Panc1 (cell line): ENCODE results near the gene OR51E1. TPM values are rescaled to one million over a fixed set of nuclear protein-coding genes. Genes with fewer than 3 reads are reported as not detected.

Source experiments
- ATAC-seq: fragments of 200-7000 bp; cut with Tn5 transposase; 2 replicates; pipeline ENCODE4 v1.9.1; 2020; ENCODE audit warnings: mild to moderate bottlenecking, moderate library complexity
- BruUV-seq: library from RNA; stranded (reverse); fragments of 400-500 nt; replicated peaks from 2 replicates; lab custom pipeline; 2021; lab: Mats Ljungman, UMichigan
- CTCF ChIA-PET: fragments of 300-600 bp; sonication (Branson Sonifier 250); formaldehyde crosslinking; loops from one replicate; lab custom pipeline; 2022; ENCODE audit warnings: antibody characterized with exemption; lab: Charles Lee
- POLR2A ChIA-PET: fragments of 300-600 bp; sonication (Branson Sonifier 250); formaldehyde crosslinking; loops from one replicate; lab custom pipeline; 2022; ENCODE audit warnings: antibody characterized with exemption; lab: Charles Lee
- DNase-seq: peaks from one replicate; pipeline ENCODE4 v3.0.0-alpha.2; 2010; ENCODE audit warnings: low read depth, low spot score
- H3K27ac ChIP-seq: 2 replicates; pipeline ENCODE4 v1.5.1; 2011; ENCODE audit warnings: mild to moderate bottlenecking, low read length, inconsistent platforms
- H3K27me3 ChIP-seq: fragments of 200-500 bp; sonication (Bioruptor generic); 2 replicates; pipeline ENCODE4 v1.6.0; 2014; ENCODE audit warnings: low read length, inconsistent platforms; ENCODE audit not compliant: control insufficient read depth, insufficient read depth
- H3K36me3 ChIP-seq: fragments of 200-500 bp; sonication (Bioruptor generic); 2 replicates; pipeline ENCODE4 v1.5.1; 2014; ENCODE audit warnings: inconsistent platforms, mild to moderate bottlenecking, low read length, moderate library complexity; ENCODE audit not compliant: control insufficient read depth, insufficient read depth
- H3K4me1 ChIP-seq: 2 replicates; pipeline ENCODE4 v1.5.1; 2011; ENCODE audit warnings: inconsistent platforms, mild to moderate bottlenecking, low read length, moderate library complexity; ENCODE audit not compliant: control insufficient read depth, insufficient read depth
- H3K4me3 ChIP-seq, 2 experiments: 2 replicates each; pipeline ENCODE4 v1.5.1; 2011 to 2012; ENCODE audit warnings: low read depth in 2 of 2, low read length in 2 of 2, mild to moderate bottlenecking in 2 of 2, inconsistent platforms in 1 of 2, moderate library complexity in 1 of 2
- H3K9me3 ChIP-seq: fragments of 200-500 bp; sonication (Bioruptor generic); 2 replicates; pipeline ENCODE4 v1.5.1; 2014; ENCODE audit warnings: low read depth, mild to moderate bottlenecking, inconsistent platforms, low read length, moderate library complexity; ENCODE audit not compliant: control insufficient read depth, insufficient read depth
- CTCF ChIP-seq: fragments of 450-650 bp; IDR thresholded peaks from 2 replicates; pipeline ENCODE4 v1.5.1; 2017; ENCODE audit warnings: mild to moderate bottlenecking
- POLR2AphosphoS5 ChIP-seq: IDR thresholded peaks from 2 replicates; pipeline ENCODE4 v1.6.1; 2012; ENCODE audit warnings: mild to moderate bottlenecking, low read depth, low read length, moderate library complexity
- REST ChIP-seq, 2 experiments: IDR thresholded peaks; 2 replicates each; pipeline ENCODE4 v1.6.1; 2011 to 2012; ENCODE audit warnings: low read depth in 2 of 2, control low read depth in 1 of 2, low read length in 1 of 2, mild to moderate bottlenecking in 1 of 2, moderate library complexity in 1 of 2; ENCODE audit not compliant: insufficient read depth in 1 of 2
- SIN3A ChIP-seq: IDR thresholded peaks from 2 replicates; pipeline ENCODE4 v1.6.1; 2012; ENCODE audit warnings: low read depth, mild to moderate bottlenecking, low read length, moderate library complexity, borderline replicate concordance; ENCODE audit not compliant: insufficient read depth
- TCF7L2 ChIP-seq: IDR thresholded peaks from 2 replicates; pipeline ENCODE4 v1.6.1; 2011; ENCODE audit warnings: mild to moderate bottlenecking, low read depth, low read length, inconsistent platforms
- in situ Hi-C: cut with HindIII; loops from 2 replicates; pipeline ENCODE4 v1.10.0; 2016; ENCODE audit warnings: low sequenced_read_pairs, low pct_unique_long_range_greater_than_20kb
- intact Hi-C: fragments of 100-400 bp; cut with micrococcal nuclease; formaldehyde crosslinking; loops from one replicate; pipeline ENCODE4 v1.10.0; 2022; ENCODE audit not compliant: unreplicated experiment
- total RNA-seq: library from RNA; stranded (reverse); gene quantifications from one replicate; pipeline ENCODE4 v1.2.1, GENCODE V29; 2021; ENCODE audit not compliant: unreplicated experiment

The OR51E1 gene
- total RNA-seq, 1 experiment from 2014 or later, result not detected

GRCh38 chr11:4658629-4659445 is 15.1 kb downstream of the OR51E1 start:
- TF ChIP-seq CTCF (no peak), REST (IDR thresholded peaks at IDR 0.05; ENCODE audit: insufficient read depth in 1 of 2, low read depth in 2 of 2, low read length in 1 of 2) (no peak), SIN3A (no peak), POLR2AphosphoS5 (no peak), TCF7L2 (no peak)
- BruUV-seq, result no TSS peak
- Histone ChIP-seq H3K27me3 (peaks cover 6% of the 10 kb centered on the region; the same call in 1 of the 2 replicates), H3K27ac (no peak overlapping the region), H3K9me3 (no peaks in the 10 kb centered on the region), H3K36me3 (no peaks in the 10 kb centered on the region), H3K4me1 (no peaks in the 10 kb centered on the region), H3K4me3 (no peak overlapping the region)
- intact Hi-C loops, result no loop called here
- CTCF ChIA-PET, result no interaction called here
- DNase-seq, result no peak
- POLR2A ChIA-PET, result no interaction called here
- no peak for ATAC-seq
- in situ Hi-C loops, result no loop called here

- H3K27ac ChIP-seq, result no peak overlapping the region
- ATAC-seq (no peak), DNase-seq (no peak)
- in situ Hi-C loops (no loop called here), intact Hi-C loops (no loop called here)
- ChIA-PET POLR2A (no interaction called here), CTCF (no interaction called here)
- no peaks in the 10 kb centered on the region for H3K4me1 ChIP-seq
- no peak for TF ChIP-seq REST (IDR thresholded peaks at IDR 0.05; ENCODE audit: insufficient read depth in 1 of 2, low read depth in 2 of 2, low read length in 1 of 2)
- no peak for TF ChIP-seq TCF7L2
- no peak for TF ChIP-seq SIN3A
- no peak for TF ChIP-seq POLR2AphosphoS5
- TF ChIP-seq CTCF, result no peak
- H3K9me3 ChIP-seq, result no peaks in the 10 kb centered on the region
- H3K27me3 ChIP-seq, result peaks cover 17% of the 10 kb centered on the region
- no TSS peak for BruUV-seq
- H3K4me3 ChIP-seq, result no peak overlapping the region
- no peaks in the 10 kb centered on the region for H3K36me3 ChIP-seq
Measured at GRCh38 chr11:4662876-4663275, 19.1 kb downstream of the OR51E1 start.
